Naive B cell (primary cell): ENCODE results near the gene DUS2. TPM values are rescaled to one million over a fixed set of nuclear protein-coding genes. Genes with fewer than 3 reads are reported as not detected.
"Not testable (repeated sequence)": the region's sequence is repeated elsewhere in the genome, so short reads cannot be mapped to it uniquely, and the experiment has no call there.

Experiments
- ATAC-seq, 2 donors: fragments of 150-1000 bp; cut with Tn5 transposase; 2 replicates each; pipeline ENCODE4 v1.10.0; 2021; ENCODE audit warnings: low read depth in 2 of 2, mild to moderate bottlenecking in 2 of 2, moderate library complexity in 2 of 2
- DNase-seq: peaks from one replicate; pipeline ENCODE4 v3.0.0; 2022
- H3K27ac Mint-ChIP-seq, 6 donors: one replicate each; pipeline ENCODE4 v1.8.0; 2020 to 2022; ENCODE audit warnings: mild to moderate bottlenecking in 6 of 6, mixed read lengths in 6 of 6, moderate library complexity in 5 of 6, inconsistent platforms in 2 of 6
- H3K27me3 Mint-ChIP-seq, 3 donors: one replicate each; pipeline ENCODE4 v1.8.0; 2021 to 2022; ENCODE audit warnings: mixed read lengths in 3 of 3, mild to moderate bottlenecking in 1 of 3
- H3K36me3 Mint-ChIP-seq, 2 donors: one replicate each; pipeline ENCODE4 v1.8.0; 2020 to 2022; ENCODE audit warnings: mixed read lengths in 2 of 2, inconsistent platforms in 1 of 2, mild to moderate bottlenecking in 1 of 2
- H3K4me1 Mint-ChIP-seq, 3 donors: one replicate each; pipeline ENCODE4 v1.8.0; 2020 to 2022; ENCODE audit warnings: mixed read lengths in 3 of 3, inconsistent platforms in 1 of 3, mild to moderate bottlenecking in 1 of 3, moderate library complexity in 1 of 3
- H3K4me3 Mint-ChIP-seq, 8 donors: one replicate each; pipeline ENCODE4 v1.8.0; 2020 to 2022; ENCODE audit warnings: mild to moderate bottlenecking in 8 of 8, mixed read lengths in 8 of 8, moderate library complexity in 8 of 8, inconsistent platforms in 2 of 8
- H3K9me3 Mint-ChIP-seq, 7 donors: one replicate each; pipeline ENCODE4 v1.8.0; 2020 to 2022; ENCODE audit warnings: mixed read lengths in 7 of 7, mild to moderate bottlenecking in 5 of 7, inconsistent platforms in 2 of 7, moderate library complexity in 1 of 7
- polyA plus RNA-seq, 6 donors: library from polyadenylated mRNA; unstranded; fragments of 300-500 nt; fragmentation: Illumina TruSeq; gene quantifications; one replicate each; pipeline ENCODE4 v1.2.3, GENCODE V29; 2021; ENCODE audit warnings: low read depth in 6 of 6

The DUS2 gene
- polyA plus RNA-seq, 6 donors from 2014 or later, result 36.8 to 51.8 (median 49.9) TPM

GRCh38 chr16:68116256-68116867 is 93.3 kb downstream of the DUS2 start:
- H3K4me1 Mint-ChIP-seq, result peaks cover 46 to 95% (median 74%) of the 10 kb centered on the region in 3 donors
- DNase-seq (no peak), ATAC-seq (peak; percentile 22 to 53)
- peak overlapping the region in 3 of 6 donors; percentile 14 to 47 (median 17) for H3K27ac Mint-ChIP-seq
- no peaks in the 10 kb centered on the region for H3K27me3 Mint-ChIP-seq
- H3K36me3 Mint-ChIP-seq, result peaks cover 4 to 11% of the 10 kb centered on the region in 2 donors
- H3K4me3 Mint-ChIP-seq, result no peak overlapping the region
- H3K9me3 Mint-ChIP-seq, result peaks cover 2 to 11% (median 6%) of the 10 kb centered on the region in 7 donors

- no peaks in the 10 kb centered on the region for H3K27me3 Mint-ChIP-seq
- peak overlapping the region in 6 of 8 donors; percentile 1 to 63 (median 22) for H3K4me3 Mint-ChIP-seq
- peaks cover 46 to 92% (median 73%) of the 10 kb centered on the region in 3 donors for H3K4me1 Mint-ChIP-seq
- H3K36me3 Mint-ChIP-seq, result peaks cover under 1 to 2% of the 10 kb centered on the region in 2 donors
- peaks cover 0 to under 1% (median 0%) of the 10 kb centered on the region in 7 donors for H3K9me3 Mint-ChIP-seq
- ATAC-seq (no peak), DNase-seq (no peak)
- H3K27ac Mint-ChIP-seq, result peak overlapping the region; percentile 36 to 96 (median 90)
Measured at GRCh38 chr16:68117884-68118283, 94.8 kb downstream of the DUS2 start.

GRCh38 chr16:68118954-68119353 is 95.9 kb downstream of the DUS2 start:
- peak; percentile 54 for DNase-seq
- not testable (repeated sequence) for H3K36me3 Mint-ChIP-seq, H3K27me3 Mint-ChIP-seq, H3K9me3 Mint-ChIP-seq
- Mint-ChIP-seq H3K4me3 (peak overlapping the region; percentile 11 to 88 (median 65)), H3K4me1 (peaks cover 41 to 82% (median 63%) of the 10 kb centered on the region in 3 donors), H3K27ac (peak overlapping the region; percentile 84 to 98 (median 94))
- ATAC-seq, result peak; percentile 88

GRCh38 chr16:68120496-68120895 is 97.4 kb downstream of the DUS2 start:
- peaks cover 44 to 74% (median 54%) of the 10 kb centered on the region in 3 donors for H3K4me1 Mint-ChIP-seq
- H3K4me3 Mint-ChIP-seq, result peak overlapping the region in 7 of 8 donors; percentile 48 to 88 (median 79)
- peak overlapping the region in 5 of 6 donors; percentile 44 to 96 (median 84) for H3K27ac Mint-ChIP-seq
- H3K36me3 Mint-ChIP-seq, H3K9me3 Mint-ChIP-seq, ATAC-seq, DNase-seq, H3K27me3 Mint-ChIP-seq: not testable (repeated sequence)

- DNase-seq (no peak), ATAC-seq (no peak)
- Mint-ChIP-seq H3K27ac (peak overlapping the region in 3 of 6 donors; percentile 24 to 66 (median 29)), H3K27me3 (no peaks in the 10 kb centered on the region), H3K4me3 (no peak overlapping the region), H3K9me3 (no peaks in the 10 kb centered on the region), H3K4me1 (peaks cover 44 to 60% (median 50%) of the 10 kb centered on the region in 3 donors), H3K36me3 (no peaks in the 10 kb centered on the region)
Measured at GRCh38 chr16:68126395-68126794, 103.3 kb downstream of the DUS2 start.

GRCh38 chr16:68128577-68129305 is 105.7 kb downstream of the DUS2 start:
- Mint-ChIP-seq H3K4me3 (peak overlapping the region in 1 of 8 donors; percentile 31), H3K9me3 (no peaks in the 10 kb centered on the region), H3K27ac (peak overlapping the region in 3 of 6 donors; percentile 47 to 87 (median 82)), H3K4me1 (peaks cover 46 to 69% (median 49%) of the 10 kb centered on the region in 3 donors), H3K36me3 (peaks cover 5 to 8% of the 10 kb centered on the region in 2 donors), H3K27me3 (no peaks in the 10 kb centered on the region)
- peak in 1 of 2 donors; percentile 27 for ATAC-seq
- no peak for DNase-seq

Other genes with a start within 250 kb of the DUS2 start
- 10 to 100 TPM in 5 of 6 donors, 1 to 10 TPM in 1; 5.2 to 23.0 (median 11.7) TPM for gene RANBP10, start 216.7 kb upstream of the DUS2 start, polyA plus RNA-seq
- gene TSNAXIP1, start 216.4 kb upstream of the DUS2 start, polyA plus RNA-seq, result not detected
- 100 to 1,000 TPM in 5 of 6 donors, 10 to 100 TPM in 1; 83.6 to 113 (median 105) TPM for gene THAP11, start 181.0 kb upstream of the DUS2 start, polyA plus RNA-seq
- gene NUTF2, start 176.4 kb upstream of the DUS2 start, polyA plus RNA-seq, result 100 to 1,000 TPM; 126 to 148 (median 131) TPM
- gene CENPT, start 175.6 kb upstream of the DUS2 start, polyA plus RNA-seq, result 10 to 100 TPM in 3 of 6 donors, 1 to 10 TPM in 3; 7.6 to 15.1 (median 9.2) TPM
- gene EDC4, start 150.2 kb upstream of the DUS2 start, polyA plus RNA-seq, result 10 to 100 TPM in 5 of 6 donors, 1 to 10 TPM in 1; 6.7 to 28.6 (median 20.2) TPM
- gene NRN1L, start 138.4 kb upstream of the DUS2 start, polyA plus RNA-seq, result under 1 TPM in 2 of 6 donors, not detected in 4; 0.64 to 0.90 TPM
- gene PSKH1, start 130.0 kb upstream of the DUS2 start, polyA plus RNA-seq, result 10 to 100 TPM; 14.2 to 24.4 (median 17.4) TPM
- gene CTRL, start 91.4 kb upstream of the DUS2 start, polyA plus RNA-seq, result 1 to 10 TPM in 4 of 6 donors, under 1 TPM in 2; 0.65 to 3.2 (median 1.3) TPM
- gene PSMB10, start 86.4 kb upstream of the DUS2 start, polyA plus RNA-seq, result 100 to 1,000 TPM; 398 to 770 (median 477) TPM
- gene LCAT, start 79.2 kb upstream of the DUS2 start, polyA plus RNA-seq, result 1 to 10 TPM in 2 of 6 donors, under 1 TPM in 2, not detected in 2; 0.30 to 4.2 (median 0.93) TPM
- 1 to 10 TPM; 2.8 to 5.4 (median 3.7) TPM for gene SLC12A4, start 54.6 kb upstream of the DUS2 start, polyA plus RNA-seq
- under 1 TPM in 4 of 6 donors, not detected in 2; 0.44 to 0.83 (median 0.55) TPM for gene DPEP3, start 42.8 kb upstream of the DUS2 start, polyA plus RNA-seq
- gene DPEP2, start 23.8 kb upstream of the DUS2 start, polyA plus RNA-seq, result 100 to 1,000 TPM in 1 of 6 donors, 10 to 100 TPM in 5; 57.3 to 125 (median 75.1) TPM
- under 1 TPM in 1 of 6 donors, not detected in 5; 0.45 TPM for gene DPEP2NB, start 7.4 kb upstream of the DUS2 start, polyA plus RNA-seq
- gene DDX28, start 52 bp upstream of the DUS2 start, polyA plus RNA-seq, result 10 to 100 TPM; 39.8 to 71.5 (median 48.8) TPM
- gene NFATC3, start 62.1 kb downstream of the DUS2 start, polyA plus RNA-seq, result 100 to 1,000 TPM in 2 of 6 donors, 10 to 100 TPM in 4; 74.8 to 147 (median 96.7) TPM
- gene ESRP2, start 212.8 kb downstream of the DUS2 start, polyA plus RNA-seq, result 1 to 10 TPM in 2 of 6 donors, under 1 TPM in 3, not detected in 1; 0.32 to 2.8 (median 0.87) TPM
- 1 to 10 TPM in 5 of 6 donors, not detected in 1; 4.3 to 9.8 (median 5.8) TPM for gene PLA2G15, start 222.1 kb downstream of the DUS2 start, polyA plus RNA-seq
- 10 to 100 TPM in 5 of 6 donors, 1 to 10 TPM in 1; 6.5 to 16.4 (median 13.5) TPM for gene SLC7A6, start 241.2 kb downstream of the DUS2 start, polyA plus RNA-seq